GM18909 (cell line): Measurements from ENCODE around the gene GAS2L1.
"Not testable (repeated sequence)": the region's sequence is repeated elsewhere in the genome, so short reads cannot be mapped to it uniquely, and the experiment has no call there.

Source experiments
- ATAC-seq: cut with Tn5 transposase; IDR thresholded peaks from one replicate; pipeline ENCODE4 v1.9.1; 2021; ENCODE audit warnings: mild to moderate bottlenecking; ENCODE audit not compliant: unreplicated experiment, poor library complexity

Gene GAS2L1

GRCh38 chr22:29339381-29340235 is 33.2 kb downstream of the GAS2L1 start:
- no peak for ATAC-seq

GRCh38 chr22:29340566-29340965 is 34.1 kb downstream of the GAS2L1 start:
- ATAC-seq: no peak

- ATAC-seq: no peak
Measured at GRCh38 chr22:29341056-29341848, 34.8 kb downstream of the GAS2L1 start.

GRCh38 chr22:29341849-29342127 is 35.3 kb downstream of the GAS2L1 start:
- ATAC-seq: no peak

GRCh38 chr22:29342177-29342576 is 35.7 kb downstream of the GAS2L1 start:
- no peak for ATAC-seq

- ATAC-seq: no peak
Measured at GRCh38 chr22:29342577-29343312, 36.3 kb downstream of the GAS2L1 start.

- no peak for ATAC-seq
Measured at GRCh38 chr22:29343313-29343805, 36.9 kb downstream of the GAS2L1 start.

- no peak for ATAC-seq
Measured at GRCh38 chr22:29344137-29344536, 37.7 kb downstream of the GAS2L1 start.

GRCh38 chr22:29344889-29345288 is 38.4 kb downstream of the GAS2L1 start:
- not testable (repeated sequence) for ATAC-seq

- ATAC-seq: no peak
Measured at GRCh38 chr22:29345932-29346331, 39.5 kb downstream of the GAS2L1 start.

GRCh38 chr22:29346659-29347058 is 40.2 kb downstream of the GAS2L1 start:
- no peak for ATAC-seq

- ATAC-seq: no peak
Measured at GRCh38 chr22:29348041-29348440, 41.6 kb downstream of the GAS2L1 start.

GRCh38 chr22:29348956-29349355 is 42.5 kb downstream of the GAS2L1 start:
- no peak for ATAC-seq

GRCh38 chr22:29351042-29351441 is 44.6 kb downstream of the GAS2L1 start:
- ATAC-seq: no peak

GRCh38 chr22:29351891-29352290 is 45.4 kb downstream of the GAS2L1 start:
- no peak for ATAC-seq

- no peak for ATAC-seq
Measured at GRCh38 chr22:29352778-29353177, 46.3 kb downstream of the GAS2L1 start.

GRCh38 chr22:29353286-29353685 is 46.8 kb downstream of the GAS2L1 start:
- no peak for ATAC-seq

- ATAC-seq: no peak
Measured at GRCh38 chr22:29353860-29354259, 47.4 kb downstream of the GAS2L1 start.

GRCh38 chr22:29357193-29357890 is 50.9 kb downstream of the GAS2L1 start:
- ATAC-seq: not testable (repeated sequence)

GRCh38 chr22:29359469-29359868 is 53.0 kb downstream of the GAS2L1 start:
- no peak for ATAC-seq
